Thymus (tissue), 11 donors: Measurements from ENCODE around the gene USF2. TPM values are rescaled to one million over a fixed set of nuclear protein-coding genes. Genes with fewer than 3 reads are reported as not detected.

Experiments
- DNase-seq, 9 donors: peaks; one replicate each; pipeline ENCODE4 v3.0.0-alpha.2; 2013; ENCODE audit warnings: low spot score in 9 of 9, low read depth in 6 of 9, missing footprints in 1 of 9
- H3K27ac ChIP-seq, 2 donors: one replicate each; pipeline ENCODE4 v1.5.1; 2013; ENCODE audit warnings: control low read depth in 1 of 2, low read depth in 1 of 2, low read length in 1 of 2, mild to moderate bottlenecking in 1 of 2, moderate library complexity in 1 of 2
- H3K27me3 ChIP-seq, 2 donors: one replicate each; pipeline ENCODE4 v1.5.1; 2013; ENCODE audit warnings: low read length in 1 of 2; ENCODE audit not compliant: control insufficient read depth in 2 of 2, insufficient read depth in 1 of 2
- H3K36me3 ChIP-seq, 2 donors: one replicate each; pipeline ENCODE4 v1.5.1; 2013; ENCODE audit warnings: low read length in 1 of 2, mild to moderate bottlenecking in 1 of 2, moderate library complexity in 1 of 2; ENCODE audit not compliant: control insufficient read depth in 2 of 2, insufficient read depth in 2 of 2
- H3K4me1 ChIP-seq, 2 donors: one replicate each; pipeline ENCODE4 v1.5.1; 2013; ENCODE audit warnings: low read length in 2 of 2; ENCODE audit not compliant: control insufficient read depth in 2 of 2, insufficient read depth in 2 of 2
- H3K4me3 ChIP-seq, 2 donors: one replicate each; pipeline ENCODE4 v1.5.1; 2013; ENCODE audit warnings: low read length in 2 of 2, control low read depth in 1 of 2, mild to moderate bottlenecking in 1 of 2
- H3K9me3 ChIP-seq, 2 donors: one replicate each; pipeline ENCODE4 v1.5.1; 2013; ENCODE audit warnings: low read length in 1 of 2, mild to moderate bottlenecking in 1 of 2; ENCODE audit not compliant: control insufficient read depth in 2 of 2, insufficient read depth in 1 of 2
- WGBS: extraction: QIAGEN DNeasy Blood & Tissue Kit; methylation state at CpG from one replicate; pipeline ENCODE4 v1.1.7; 2013; 5-methylcytosine and 5-hydroxymethylcytosine counted together
- polyA plus RNA-seq: library from polyadenylated mRNA; stranded (reverse); fragments of 200-250 nt; gene quantifications from one replicate; pipeline ENCODE4 v1.2.3, GENCODE V29; 2013
- total RNA-seq: library from RNA; stranded (reverse); fragments of 120-200 nt; gene quantifications from one replicate; pipeline ENCODE4 v1.2.4, GENCODE V29; 2013
- donor health status: healthy.

The USF2 gene
- total and polyA plus RNA-seq, 2 donors, result 58.8 to 151 TPM

- Histone ChIP-seq H3K27me3 (no peaks in the 10 kb centered on the region), H3K36me3 (no peaks in the 10 kb centered on the region), H3K9me3 (no peaks in the 10 kb centered on the region), H3K4me1 (peaks cover 0 to 7% of the 10 kb centered on the region in 2 donors), H3K27ac (no peak overlapping the region), H3K4me3 (no peak overlapping the region)
- WGBS, result 93% methylated on average over 9 of the region's 9 CpGs
- no peak for DNase-seq
These were observed 47.1 kb downstream of the USF2 start for GRCh38 chr19:35315883-35316282.

DNA sequence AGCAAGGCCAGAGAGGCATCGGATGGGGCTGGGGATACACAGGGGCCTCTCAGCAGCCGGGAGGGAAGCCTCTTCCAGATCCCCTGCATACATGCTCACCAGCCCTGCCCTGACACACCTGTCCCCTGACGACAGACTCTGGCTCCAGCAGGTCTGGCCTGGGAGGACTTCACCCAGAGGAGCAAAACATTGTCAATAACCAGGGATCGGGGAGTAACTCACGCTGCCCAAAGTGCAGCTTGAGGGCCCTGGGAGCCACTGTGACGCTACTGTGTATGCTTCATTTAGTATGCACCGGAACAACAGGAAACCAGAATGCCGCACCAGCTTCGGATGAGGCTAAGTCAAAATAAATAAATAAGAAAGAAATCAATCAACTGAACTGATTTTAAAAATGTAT lies 47.8 kb downstream of the USF2 start:
- peaks cover 0 to 5% of the 10 kb centered on the region in 2 donors for H3K4me1 ChIP-seq
- H3K4me3 ChIP-seq, result no peak overlapping the region
- H3K36me3 ChIP-seq, result no peaks in the 10 kb centered on the region
- DNase-seq, result no peak
- 93% methylated on average over 9 of the region's 9 CpGs for WGBS
- H3K9me3 ChIP-seq, result no peaks in the 10 kb centered on the region
- H3K27ac ChIP-seq, result no peak overlapping the region
- no peaks in the 10 kb centered on the region for H3K27me3 ChIP-seq

- no peak overlapping the region for H3K4me3 ChIP-seq
- H3K27ac ChIP-seq, result no peak overlapping the region
- no peaks in the 10 kb centered on the region for H3K9me3 ChIP-seq
- H3K27me3 ChIP-seq, result no peaks in the 10 kb centered on the region
- no peak for DNase-seq
- 77% methylated on average over 7 of the region's 7 CpGs for WGBS
- no peaks in the 10 kb centered on the region for H3K36me3 ChIP-seq
- peaks cover 0 to 3% of the 10 kb centered on the region in 2 donors for H3K4me1 ChIP-seq
These were observed 48.8 kb downstream of the USF2 start for GRCh38 chr19:35317464-35318043.

DNA sequence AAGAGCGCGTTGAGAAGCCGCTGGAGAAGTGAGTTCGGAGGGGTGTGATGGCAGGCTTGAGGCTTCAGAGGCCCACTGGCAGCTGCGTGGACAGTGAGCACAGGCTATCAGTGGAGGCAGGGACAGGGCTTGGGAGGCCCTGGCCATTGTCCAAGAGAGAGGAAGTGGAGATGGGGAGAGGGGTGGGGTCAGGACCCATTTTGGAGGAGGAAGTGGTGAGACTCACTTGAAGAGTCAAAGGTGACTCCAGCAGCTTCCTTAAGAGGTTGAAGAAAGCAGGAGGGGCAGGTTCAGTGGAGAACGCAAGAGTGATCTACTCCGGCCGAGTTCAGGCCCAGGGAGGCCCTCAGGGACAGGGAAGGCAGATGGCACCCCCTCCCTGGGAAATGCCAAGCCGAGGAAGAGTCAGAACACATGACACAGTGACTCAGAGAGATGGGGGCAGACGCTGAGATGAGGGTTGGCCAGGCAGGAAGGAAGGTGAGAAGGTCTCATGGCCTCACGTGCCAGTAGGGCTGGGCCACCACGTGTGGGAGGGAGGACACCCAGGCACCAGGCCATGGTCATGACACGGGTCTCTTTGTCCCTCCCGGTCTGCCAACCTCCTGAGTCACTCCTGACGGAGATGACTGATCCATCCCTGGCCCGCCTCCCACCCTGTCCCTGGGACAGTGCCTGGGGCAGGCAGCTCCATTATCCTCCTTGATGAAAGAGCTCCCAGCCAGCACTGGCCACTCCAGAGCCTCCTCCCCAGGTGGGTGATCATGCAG lies 50.1 kb downstream of the USF2 start:
- Histone ChIP-seq H3K27ac (no peak overlapping the region), H3K4me3 (no peak overlapping the region), H3K27me3 (no peaks in the 10 kb centered on the region), H3K36me3 (no peaks in the 10 kb centered on the region), H3K9me3 (no peaks in the 10 kb centered on the region), H3K4me1 (peaks cover 0 to 3% of the 10 kb centered on the region in 2 donors)
- WGBS, result 78% methylated on average over 16 of the region's 16 CpGs
- DNase-seq, result no peak

DNA sequence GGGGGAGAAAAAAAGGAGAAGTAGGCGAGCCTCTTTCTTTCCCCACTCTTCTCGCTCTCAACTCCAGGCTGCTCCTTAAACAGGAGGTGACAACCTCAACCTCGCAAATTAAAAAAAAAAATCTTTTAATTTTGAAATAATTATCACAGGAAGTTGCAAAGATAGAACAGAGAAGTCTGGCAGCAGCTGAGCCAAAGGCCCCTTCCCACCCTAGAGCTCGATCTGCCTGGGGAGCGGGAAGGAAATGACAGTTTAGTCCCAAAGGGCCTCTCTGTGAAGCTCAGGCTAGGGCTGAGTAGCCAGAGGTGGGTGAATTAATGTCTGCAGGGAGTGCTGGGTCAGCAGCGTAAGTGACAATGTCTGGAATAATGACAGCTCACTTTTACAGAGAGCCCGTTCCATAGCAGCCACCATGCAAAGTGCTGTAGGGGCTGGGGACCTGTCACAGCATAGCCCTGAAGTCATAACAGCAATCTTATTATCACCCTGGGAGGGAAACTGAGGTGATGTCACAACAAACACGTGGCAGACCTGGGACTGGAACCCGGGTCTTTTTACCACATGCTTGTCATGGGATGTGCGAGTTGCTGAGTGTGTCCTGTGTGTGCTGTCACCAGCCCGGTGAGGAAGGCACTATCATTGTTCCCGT lies 51.4 kb downstream of the USF2 start:
- Histone ChIP-seq H3K4me3 (no peak overlapping the region), H3K4me1 (peaks cover 0 to 3% of the 10 kb centered on the region in 2 donors), H3K27me3 (no peaks in the 10 kb centered on the region), H3K9me3 (no peaks in the 10 kb centered on the region), H3K36me3 (no peaks in the 10 kb centered on the region), H3K27ac (no peak overlapping the region)
- no peak for DNase-seq
- 46% methylated on average over 12 of the region's 12 CpGs for WGBS

GRCh38 chr19:35321291-35321690 lies 52.5 kb downstream of the USF2 start:
- H3K4me3 ChIP-seq, result no peak overlapping the region

GRCh38 chr19:35322014-35322413 lies 53.3 kb downstream of the USF2 start:
- 99% methylated on average over 9 of the region's 9 CpGs for WGBS
- Histone ChIP-seq H3K4me1 (peaks cover 0 to 3% of the 10 kb centered on the region in 2 donors), H3K4me3 (no peak overlapping the region), H3K27me3 (no peaks in the 10 kb centered on the region), H3K9me3 (no peaks in the 10 kb centered on the region), H3K36me3 (no peaks in the 10 kb centered on the region), H3K27ac (no peak overlapping the region)
- DNase-seq, result no peak

More at GRCh38 chr19:35321291-35321690, 52.5 kb downstream of the USF2 start:
- Histone ChIP-seq H3K4me1 (peaks cover 0 to 3% of the 10 kb centered on the region in 2 donors), H3K27ac (no peak overlapping the region), H3K9me3 (no peaks in the 10 kb centered on the region), H3K36me3 (no peaks in the 10 kb centered on the region), H3K27me3 (no peaks in the 10 kb centered on the region)
- 96% methylated on average over 2 of the region's 2 CpGs for WGBS
- no peak for DNase-seq

DNA sequence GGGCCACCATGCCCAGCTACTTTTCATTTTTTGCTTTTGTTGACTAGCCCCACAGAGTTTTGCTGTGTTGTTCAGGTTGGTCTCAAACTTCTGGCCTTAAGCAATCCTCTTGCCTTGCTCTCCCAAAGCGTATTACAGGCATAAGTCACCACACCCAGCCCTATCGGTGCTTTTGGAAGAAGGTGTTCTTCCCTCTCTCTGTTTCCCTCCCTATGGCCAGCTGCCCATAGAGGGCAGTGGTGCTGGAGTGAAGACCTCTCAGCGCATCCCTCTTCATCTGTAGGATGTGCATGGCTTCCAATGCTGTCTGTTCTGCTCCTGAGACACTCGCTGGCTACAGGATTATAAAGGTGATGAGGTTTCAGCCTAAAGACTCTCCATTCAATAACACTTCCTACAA lies 58.9 kb downstream of the USF2 start:
- no peak for DNase-seq
- Histone ChIP-seq H3K27ac (no peak overlapping the region), H3K36me3 (no peaks in the 10 kb centered on the region), H3K4me3 (no peak overlapping the region), H3K9me3 (no peaks in the 10 kb centered on the region), H3K4me1 (no peaks in the 10 kb centered on the region), H3K27me3 (peaks cover 0 to 3% of the 10 kb centered on the region in 2 donors)
- WGBS, result 94% methylated on average over 4 of the region's 4 CpGs

DNA sequence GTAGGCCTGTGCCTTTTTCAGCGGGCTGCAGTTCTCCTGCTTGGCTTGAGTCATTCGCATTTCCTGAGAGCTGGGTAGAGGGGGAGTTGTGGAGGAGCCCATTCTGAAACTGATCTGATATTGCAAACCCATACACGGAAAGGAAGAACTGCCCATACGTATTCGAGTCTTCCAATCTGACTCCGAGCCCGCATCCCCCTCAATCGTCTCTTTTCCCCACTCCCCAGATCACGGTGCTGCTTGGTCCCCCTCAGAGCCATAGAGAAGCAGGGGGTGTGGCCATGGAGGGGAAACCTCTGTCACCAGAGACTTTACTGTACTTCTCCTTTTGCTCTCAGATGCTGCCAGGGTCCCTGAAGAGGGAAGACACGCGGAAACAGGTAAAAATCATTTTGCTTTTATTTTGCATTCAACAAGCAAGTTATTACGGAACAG lies 60.1 kb downstream of the USF2 start, which contains the start of gene CD22:
TSS of gene CD22 (plus strand) at position 337 of the 435 bp plus-strand sequence. CDS start 2,854 bp downstream, outside the sequence.
- H3K27ac ChIP-seq, result no peak within 1 kb of the TSS
- 11% methylated on average over 12 of the region's 12 CpGs for WGBS
- no peaks in the 10 kb centered on the region for H3K4me1 ChIP-seq
- H3K9me3 ChIP-seq, result no peaks in the 10 kb centered on the region
- DNase-seq, result no peak
- H3K36me3 ChIP-seq, result no peaks in the 10 kb centered on the region
- peaks cover 0 to 3% of the 10 kb centered on the region in 2 donors for H3K27me3 ChIP-seq
- H3K4me3 ChIP-seq, result no peak within 1 kb of the TSS
